GM10266 (cell line): ENCODE results near the gene JAG1.

Source experiments
- DNase-seq: peaks from one replicate; pipeline ENCODE4 v3.0.0; 2012; ENCODE audit errors: extremely low spot score
- CTCF ChIP-seq: IDR thresholded peaks from 2 replicates; pipeline ENCODE4 v1.5.1; 2012; ENCODE audit warnings: mild to moderate bottlenecking, low read depth; ENCODE audit not compliant: control insufficient read depth, insufficient read depth; ENCODE audit errors: missing control alignments

Gene JAG1

GRCh38 chr20:10657453-10657852 is 16.3 kb downstream of the JAG1 start:
- TF ChIP-seq CTCF, result no peak
- no peak for DNase-seq

- TF ChIP-seq CTCF, result no peak
- DNase-seq, result no peak
These were observed 17.8 kb downstream of the JAG1 start for GRCh38 chr20:10655720-10656669.

- TF ChIP-seq CTCF, result no peak
- peak; percentile 41 for DNase-seq
These were observed 19.2 kb downstream of the JAG1 start for GRCh38 chr20:10654630-10655029.

GRCh38 chr20:10654250-10654610 is 19.6 kb downstream of the JAG1 start:
- no peak for TF ChIP-seq CTCF
- no peak for DNase-seq

- DNase-seq, result no peak
- no peak for TF ChIP-seq CTCF
These were observed 20.1 kb downstream of the JAG1 start for GRCh38 chr20:10653599-10654249.

GRCh38 chr20:10652660-10653261 is 21.0 kb downstream of the JAG1 start:
- no peak for TF ChIP-seq CTCF
- DNase-seq, result no peak
